CD14-positive monocyte (primary cell): ENCODE measurements around the gene ASZ1. TPM values are rescaled to one million over a fixed set of nuclear protein-coding genes. Genes with fewer than 3 reads are reported as not detected.

Experiments
- DNase-seq, 3 donors: peaks; one replicate each; pipeline ENCODE4 v3.0.0-alpha.2; 2011 to 2022
- H2AFZ ChIP-seq: 2 replicates; pipeline ENCODE4 v1.6.0; 2012; ENCODE audit warnings: mild to moderate bottlenecking, low read depth, low read length, inconsistent platforms; ENCODE audit not compliant: insufficient read depth, poor library complexity, severe bottlenecking
- H3K27ac ChIP-seq, 2 donors: 1 replicate in 1 of 2; 2 replicates in 1 of 2; pipeline ENCODE4 v1.5.1; 2012 to 2013; ENCODE audit warnings: low read length in 2 of 2, control low read depth in 1 of 2, inconsistent platforms in 1 of 2, low read depth in 1 of 2, mild to moderate bottlenecking in 1 of 2
- H3K27me3 ChIP-seq, 2 donors: one replicate each; pipeline versions ENCODE4 v1.6.0 to v1.6.1; 2011 to 2013; ENCODE audit warnings: low read length in 2 of 2; ENCODE audit not compliant: control insufficient read depth in 2 of 2, insufficient read depth in 2 of 2
- H3K36me3 ChIP-seq, 2 donors: replicated peaks in 1 of 2; 1 replicate in 1 of 2; 2 replicates in 1 of 2; pipeline versions ENCODE4 v1.5.1 to v1.6.1; 2012 to 2013; ENCODE audit warnings: low read length in 2 of 2, control low read depth in 1 of 2, inconsistent platforms in 1 of 2, mild to moderate bottlenecking in 1 of 2; ENCODE audit not compliant: insufficient read depth in 2 of 2, control insufficient read depth in 1 of 2
- H3K4me1 ChIP-seq, 2 donors: 1 replicate in 1 of 2; 2 replicates in 1 of 2; pipeline versions ENCODE4 v1.5.1 to v1.6.1; 2012 to 2013; ENCODE audit warnings: low read length in 2 of 2, control low read depth in 1 of 2, inconsistent platforms in 1 of 2, mild to moderate bottlenecking in 1 of 2, moderate library complexity in 1 of 2; ENCODE audit not compliant: insufficient read depth in 2 of 2, control insufficient read depth in 1 of 2
- H3K4me2 ChIP-seq: replicated peaks from 2 replicates; pipeline ENCODE3; 2012; ENCODE audit warnings: low read length, moderate library complexity, mild to moderate bottlenecking; ENCODE audit not compliant: poor library complexity, severe bottlenecking; ENCODE audit errors: extremely low read depth
- H3K4me3 ChIP-seq, 3 experiments: fragments of 200-600 bp in 1 of 3; sonication (generic) in 1 of 3; replicated peaks in 1 of 3; 1 replicate in 2 of 3; 2 replicates in 1 of 3; pipeline ENCODE4 v1.5.1; 2011 to 2013; ENCODE audit warnings: low read length in 3 of 3, mild to moderate bottlenecking in 3 of 3, control low read depth in 2 of 3, low read depth in 2 of 3, inconsistent platforms in 1 of 3, moderate library complexity in 1 of 3
- H3K79me2 ChIP-seq: 2 replicates; pipeline ENCODE4 v1.6.0; 2012; ENCODE audit warnings: mild to moderate bottlenecking, control low read depth, inconsistent platforms, low read length, moderate library complexity; ENCODE audit not compliant: insufficient read depth
- H3K9ac ChIP-seq: 2 replicates; pipeline ENCODE4 v1.6.0; 2017; ENCODE audit warnings: low read length, mild to moderate bottlenecking; ENCODE audit not compliant: insufficient read depth, poor library complexity, severe bottlenecking
- H3K9me3 ChIP-seq, 2 donors: replicated peaks in 1 of 2; 1 replicate in 1 of 2; 2 replicates in 1 of 2; pipeline versions ENCODE4 v1.5.1 to v1.6.1; 2012 to 2013; ENCODE audit warnings: low read length in 2 of 2, control low read depth in 1 of 2; ENCODE audit not compliant: control insufficient read depth in 1 of 2, insufficient read depth in 1 of 2
- H4K20me1 ChIP-seq: 2 replicates; pipeline ENCODE4 v1.6.0; 2012; ENCODE audit warnings: mild to moderate bottlenecking, low read length, control low read depth, moderate library complexity; ENCODE audit not compliant: insufficient read depth
- H3K27ac Mint-ChIP-seq, 7 donors: one replicate each; pipeline ENCODE4 v1.8.0; 2020; ENCODE audit warnings: mild to moderate bottlenecking in 7 of 7, mixed read lengths in 7 of 7, moderate library complexity in 6 of 7, inconsistent platforms in 2 of 7
- H3K27me3 Mint-ChIP-seq, 3 donors: one replicate each; pipeline ENCODE4 v1.8.0; 2021 to 2022; ENCODE audit warnings: low read depth in 3 of 3, mild to moderate bottlenecking in 3 of 3, mixed read lengths in 3 of 3, moderate library complexity in 3 of 3, inconsistent platforms in 1 of 3
- H3K36me3 Mint-ChIP-seq, 2 donors: one replicate each; pipeline ENCODE4 v1.8.0; 2020; ENCODE audit warnings: mixed read lengths in 2 of 2, inconsistent platforms in 1 of 2, mild to moderate bottlenecking in 1 of 2
- H3K4me1 Mint-ChIP-seq: one replicate; pipeline ENCODE4 v1.8.0; 2020; ENCODE audit warnings: mild to moderate bottlenecking, mixed read lengths
- H3K4me3 Mint-ChIP-seq, 2 donors: one replicate each; pipeline ENCODE4 v1.8.0; 2020; ENCODE audit warnings: mild to moderate bottlenecking in 2 of 2, mixed read lengths in 2 of 2, moderate library complexity in 1 of 2
- H3K9me3 Mint-ChIP-seq, 7 donors: one replicate each; pipeline ENCODE4 v1.8.0; 2020 to 2022; ENCODE audit warnings: mixed read lengths in 7 of 7, mild to moderate bottlenecking in 6 of 7, moderate library complexity in 6 of 7, inconsistent platforms in 2 of 7
- CTCF ChIP-seq: fragments of 200-600 bp; IDR thresholded peaks from one replicate; pipeline ENCODE4 v1.8.0; 2022; ENCODE audit warnings: antibody characterized with exemption, mild to moderate bottlenecking
- WGBS: methylation state at CpG from one replicate; pipeline ENCODE4 v1.1.5; 2013; ENCODE audit warnings: missing lambda C conversion rate; ENCODE audit not compliant: insufficient coverage; 5-methylcytosine and 5-hydroxymethylcytosine counted together
- intact Hi-C, 2 donors: fragments of 100-400 bp; cut with micrococcal nuclease; formaldehyde crosslinking; loops; one replicate each; pipeline versions ENCODE4 v1.15.0 to v1.15.1; 2023
- polyA plus RNA-seq, 3 donors: library from polyadenylated mRNA; depleted of rRNA in 1 of 3; unstranded in 2 of 3; stranded (reverse) in 1 of 3; fragments of 300-500 nt in 2 of 3; fragments of >200 nt in 1 of 3; fragmentation: Illumina TruSeq in 2 of 3; gene quantifications; 1 replicate in 2 of 3; 2 replicates in 1 of 3; pipeline ENCODE4 v1.2.3, GENCODE V29; 2012 to 2021

ASZ1 gene
- polyA plus RNA-seq, 3 donors, result not detected

- H3K9ac ChIP-seq, result no peak overlapping the region
- H3K36me3 ChIP-seq, result no peaks in the 10 kb centered on the region
- WGBS, result no CpG with 5 or more reads among the region's 3 CpGs
- no peaks in the 10 kb centered on the region for H3K36me3 Mint-ChIP-seq
- no peak for DNase-seq
- no peak overlapping the region for H3K4me2 ChIP-seq
- no peak overlapping the region for H3K27ac Mint-ChIP-seq
- no peak overlapping the region for H2AFZ ChIP-seq
- intact Hi-C loops, result no loop called here
- H3K4me3 ChIP-seq, result no peak overlapping the region
- no peaks in the 10 kb centered on the region for H4K20me1 ChIP-seq
- H3K9me3 Mint-ChIP-seq, result peaks cover 0 to 2% (median 0%) of the 10 kb centered on the region in 7 donors
- H3K9me3 ChIP-seq, result no peaks in the 10 kb centered on the region
- no peaks in the 10 kb centered on the region for H3K4me1 ChIP-seq
- H3K27me3 Mint-ChIP-seq, result peaks cover 0 to 3% (median 0%) of the 10 kb centered on the region in 3 donors
- H3K4me3 Mint-ChIP-seq, result no peak overlapping the region
- no peaks in the 10 kb centered on the region for H3K79me2 ChIP-seq
- no peaks in the 10 kb centered on the region for H3K4me1 Mint-ChIP-seq
- no peaks in the 10 kb centered on the region for H3K27me3 ChIP-seq
- TF ChIP-seq CTCF, result no peak
- H3K27ac ChIP-seq, result no peak overlapping the region
Observed at GRCh38 chr7:117412946-117413559, 14.2 kb downstream of the ASZ1 start.

- Histone ChIP-seq H3K79me2 (no peaks in the 10 kb centered on the region), H3K27ac (no peak overlapping the region), H2AFZ (no peak overlapping the region), H3K4me3 (no peak overlapping the region), H3K4me1 (no peaks in the 10 kb centered on the region), H3K9ac (no peak overlapping the region), H3K4me2 (no peak overlapping the region), H3K36me3 (no peaks in the 10 kb centered on the region), H3K9me3 (no peaks in the 10 kb centered on the region), H4K20me1 (no peaks in the 10 kb centered on the region), H3K27me3 (no peaks in the 10 kb centered on the region)
- no peak overlapping the region for H3K4me3 Mint-ChIP-seq
- no peaks in the 10 kb centered on the region for H3K4me1 Mint-ChIP-seq
- no peaks in the 10 kb centered on the region for H3K36me3 Mint-ChIP-seq
- H3K27me3 Mint-ChIP-seq, result peaks cover 0 to 1% (median 0%) of the 10 kb centered on the region in 3 donors
- no peak for DNase-seq
- peaks cover 0 to 2% (median 0%) of the 10 kb centered on the region in 7 donors for H3K9me3 Mint-ChIP-seq
- intact Hi-C loops, result no loop called here
- no CpG with 5 or more reads among the region's 1 CpG for WGBS
- H3K27ac Mint-ChIP-seq, result no peak overlapping the region
- no peak for TF ChIP-seq CTCF
Observed at GRCh38 chr7:117412390-117412789, 14.9 kb downstream of the ASZ1 start.
